A549 (cell line): Measurements from ENCODE around the gene OLIG2. TPM values are rescaled to one million over a fixed set of nuclear protein-coding genes. Genes with fewer than 3 reads are reported as not detected.

Source experiments
- ATAC-seq, 2 experiments: fragments of 200-7000 bp in 1 of 2; fragments of >200 bp in 1 of 2; cut with Nextera tagmentation in 1 of 2; cut with Tn5 transposase in 1 of 2; 3 replicates each; pipeline versions ENCODE4 v1.8.0 to v1.9.1; 2018 to 2020; ENCODE audit warnings: mild to moderate bottlenecking in 1 of 2, moderate library complexity in 1 of 2
- CTCF ChIA-PET: fragments of 300-600 bp; sonication (Branson Sonifier 250); formaldehyde crosslinking; extraction: SDS; loops from one replicate; lab custom pipeline; 2021; ENCODE audit warnings: antibody characterized with exemption, inconsistent platforms; lab: Yijun Ruan, JAX
- POLR2A ChIA-PET: fragments of 350-600 bp; formaldehyde crosslinking; extraction: SDS; loops from one replicate; lab custom pipeline; 2021; ENCODE audit warnings: antibody characterized with exemption, inconsistent platforms; lab: Yijun Ruan, JAX
- DNase-seq, 2 experiments: peaks; one replicate each; pipeline versions ENCODE4 v3.0.0 to v3.0.0-alpha.2; 2011 to 2016; ENCODE audit warnings: low read depth in 1 of 2, low spot score in 1 of 2
- FAIRE-seq: peaks from 2 replicates; lab custom pipeline; 2011; peaks lifted over from hg19 to GRCh38; lab: Jason Lieb, UNC
- H3K27ac ChIP-seq, 2 experiments: fragments of >200 bp; sonication (Bioruptor Twin); formaldehyde crosslinking; 3 replicates each; pipeline ENCODE4 v1.5.1; 2016 to 2017
- H3K4me1 ChIP-seq: fragments of >200 bp; sonication (Bioruptor Twin); formaldehyde crosslinking; 3 replicates; pipeline ENCODE4 v1.6.1; 2016
- H3K4me2 ChIP-seq: fragments of >200 bp; sonication (Bioruptor Twin); formaldehyde crosslinking; 3 replicates; pipeline ENCODE4 v1.6.1; 2016
- H3K4me3 ChIP-seq: fragments of >200 bp; sonication (Bioruptor Twin); formaldehyde crosslinking; 3 replicates; pipeline ENCODE4 v1.5.1; 2016
- H3K9me3 ChIP-seq: fragments of >200 bp; sonication (Bioruptor Twin); formaldehyde crosslinking; 3 replicates; pipeline ENCODE4 v1.6.1; 2016
- BHLHE40 ChIP-seq: IDR thresholded peaks from 2 replicates; pipeline ENCODE4 v1.6.1; 2012; ENCODE audit warnings: low read depth, low read length, inconsistent platforms
- CBX2 ChIP-seq: fragments of 200-600 bp; sonication (generic); IDR thresholded peaks from 2 replicates; pipeline ENCODE4 v1.6.1; 2016; ENCODE audit warnings: low read depth, mild to moderate bottlenecking, borderline replicate concordance
- CEBPB ChIP-seq, 2 experiments: fragments of >200 bp in 1 of 2; sonication (Bioruptor Twin) in 1 of 2; formaldehyde crosslinking in 1 of 2; IDR thresholded peaks; 2 replicates each; pipeline ENCODE4 v1.6.1; 2012 to 2016
- CHD2 ChIP-seq: fragments of 150-350 bp; IDR thresholded peaks from 2 replicates; pipeline ENCODE4 v1.6.1; 2014; ENCODE audit warnings: low read length; ENCODE audit not compliant: partially characterized antibody
- CHD4 ChIP-seq: fragments of 200-600 bp; sonication (generic); IDR thresholded peaks from 2 replicates; pipeline ENCODE4 v1.6.1; 2016; ENCODE audit warnings: antibody characterized with exemption, mild to moderate bottlenecking, borderline replicate concordance
- CTCF ChIP-seq: fragments of >200 bp; sonication (Bioruptor Twin); formaldehyde crosslinking; IDR thresholded peaks from 3 replicates; pipeline ENCODE4 v1.5.1; 2016
- EHF ChIP-seq: fragments of 250-450 bp; sonication (Bioruptor Pico); IDR thresholded peaks from 2 replicates; pipeline ENCODE4 v1.5.0; 2020; ENCODE audit warnings: mild to moderate bottlenecking
- EHMT2 ChIP-seq: fragments of 200-600 bp; sonication (generic); IDR thresholded peaks from 2 replicates; pipeline ENCODE4 v1.6.1; 2016; ENCODE audit warnings: antibody characterized with exemption, low read depth, mild to moderate bottlenecking, moderate library complexity
- ELK1 ChIP-seq: fragments of 150-350 bp; IDR thresholded peaks from 2 replicates; pipeline ENCODE4 v1.6.1; 2014; ENCODE audit warnings: low read depth, mild to moderate bottlenecking, low read length
- HDAC2 ChIP-seq: fragments of 200-600 bp; sonication (generic); IDR thresholded peaks from 2 replicates; pipeline ENCODE4 v1.6.1; 2016
- HOXB13 ChIP-seq: fragments of 250-450 bp; sonication (Bioruptor Pico); IDR thresholded peaks from 2 replicates; pipeline ENCODE4 v1.5.0; 2020; ENCODE audit warnings: low read depth, mild to moderate bottlenecking, moderate library complexity
- HOXB5 ChIP-seq: fragments of 250-450 bp; sonication (Bioruptor Pico); IDR thresholded peaks from 2 replicates; pipeline ENCODE4 v1.5.0; 2020; ENCODE audit warnings: mild to moderate bottlenecking, moderate library complexity
- JUN ChIP-seq, 2 experiments: fragments of >200 bp; sonication (Bioruptor Twin); formaldehyde crosslinking; IDR thresholded peaks; 2 replicates in 1 of 2; 3 replicates in 1 of 2; pipeline ENCODE4 v1.6.1; 2016 to 2017
- KDM1A ChIP-seq: fragments of 200-600 bp; sonication (generic); IDR thresholded peaks from 2 replicates; pipeline ENCODE4 v1.6.1; 2016; ENCODE audit warnings: low read depth, mild to moderate bottlenecking
- MYC ChIP-seq: IDR thresholded peaks from 2 replicates; pipeline ENCODE4 v1.6.1; 2012; ENCODE audit warnings: mild to moderate bottlenecking, inconsistent platforms, low read length, improper control_type of control experiment, borderline replicate concordance
- NPAS2 ChIP-seq: fragments of 250-450 bp; sonication (Bioruptor Pico); IDR thresholded peaks from 2 replicates; pipeline ENCODE4 v1.8.0; 2022; ENCODE audit warnings: mild to moderate bottlenecking, moderate library complexity, borderline replicate concordance
- POLR2A ChIP-seq: IDR thresholded peaks from 2 replicates; pipeline ENCODE4 v1.6.1; 2012; ENCODE audit warnings: mild to moderate bottlenecking, low read length
- POLR2AphosphoS2 ChIP-seq: conservative IDR thresholded peaks from 2 replicates; pipeline ENCODE4 v1.6.1; 2012; ENCODE audit warnings: low read length, improper control_type of control experiment, inconsistent platforms
- RFX5 ChIP-seq: fragments of 450-650 bp; IDR thresholded peaks from 2 replicates; pipeline ENCODE4 v1.7.1; 2014; ENCODE audit warnings: antibody characterized with exemption, mild to moderate bottlenecking, moderate library complexity
- SMC3 ChIP-seq: fragments of >200 bp; sonication (Bioruptor Twin); formaldehyde crosslinking; IDR thresholded peaks from 3 replicates; pipeline ENCODE4 v1.6.1; 2018; ENCODE audit warnings: inconsistent platforms
- SREBF2 ChIP-seq: fragments of 450-650 bp; IDR thresholded peaks from 2 replicates; pipeline ENCODE4 v1.6.1; 2014; ENCODE audit warnings: mild to moderate bottlenecking, moderate library complexity
- ZFP36 ChIP-seq: fragments of 450-650 bp; IDR thresholded peaks from 2 replicates; pipeline ENCODE4 v1.6.1; 2014; ENCODE audit warnings: borderline replicate concordance; ENCODE audit not compliant: partially characterized antibody
- ZNF302 ChIP-seq: fragments of 250-450 bp; sonication (Bioruptor Pico); IDR thresholded peaks from 2 replicates; pipeline ENCODE4 v1.9.0; 2021; ENCODE audit warnings: inconsistent platforms, mild to moderate bottlenecking, moderate library complexity
- WGBS: methylation state at CpG from one replicate; pipeline ENCODE4 v1.1.6; 2017; ENCODE audit errors: missing lambda C conversion rate; 5-methylcytosine and 5-hydroxymethylcytosine counted together
- polyA plus RNA-seq, 4 experiments: library from polyadenylated mRNA; depleted of rRNA in 3 of 4; stranded (reverse); fragments of >200 nt; fragmentation: RNase III in 1 of 4; extraction: RNeasy Plus Mini Kit Qiagen cat#74134 plus additional on column Dnase treatment in 1 of 4; gene quantifications; 2 replicates in 3 of 4; 3 replicates in 1 of 4; pipeline ENCODE4 v1.2.3, GENCODE V29; 2011 to 2017
- TF ChIP-seq, protein P1 (sequence below): fragments of 250-450 bp; sonication (Bioruptor Pico); IDR thresholded peaks from 2 replicates; pipeline ENCODE4 v1.5.0; 2020; ENCODE audit warnings: low read depth, mild to moderate bottlenecking, moderate library complexity
- TF ChIP-seq, protein P2 (sequence below): fragments of 450-650 bp; IDR thresholded peaks from 2 replicates; pipeline ENCODE4 v1.6.1; 2014; ENCODE audit warnings: antibody characterized with exemption

OLIG2 gene
- polyA plus RNA-seq, 2 of the 4 experiments (the other 2 are of a cell fraction), result not detected

- ChIA-PET POLR2A (no interaction called here), CTCF (no interaction called here)
- Histone ChIP-seq H3K9me3 (no peaks in the 10 kb centered on the region), H3K4me1 (peaks cover 10% of the 10 kb centered on the region; the same call in 2 of the 3 replicates), H3K4me3 (no peak overlapping the region), H3K27ac (no peak overlapping the region), H3K4me2 (no peak overlapping the region)
- FAIRE-seq, result no peak
- 27% methylated on average over 8 of the region's 8 CpGs for WGBS
- no peak for ATAC-seq
- no peak for DNase-seq
- TF ChIP-seq CHD4 (no peak), ZNF302 (no peak), JUN (IDR thresholded peaks at IDR 0.05) (no peak), KDM1A (no peak), CHD2 (no peak), HOXB5 (CRISPR knock-in tag) (no peak), BHLHE40 (no peak), POLR2AphosphoS2 (no peak), EHF (CRISPR knock-in tag) (no peak), EHMT2 (no peak)
- TF ChIP-seq, protein P1, sequence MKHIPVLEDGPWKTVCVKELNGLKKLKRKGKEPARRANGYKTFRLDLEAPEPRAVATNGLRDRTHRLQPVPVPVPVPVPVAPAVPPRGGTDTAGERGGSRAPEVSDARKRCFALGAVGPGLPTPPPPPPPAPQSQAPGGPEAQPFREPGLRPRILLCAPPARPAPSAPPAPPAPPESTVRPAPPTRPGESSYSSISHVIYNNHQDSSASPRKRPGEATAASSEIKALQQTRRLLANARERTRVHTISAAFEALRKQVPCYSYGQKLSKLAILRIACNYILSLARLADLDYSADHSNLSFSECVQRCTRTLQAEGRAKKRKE (CRISPR knock-in tag), result no peak
- TF ChIP-seq, protein P2, sequence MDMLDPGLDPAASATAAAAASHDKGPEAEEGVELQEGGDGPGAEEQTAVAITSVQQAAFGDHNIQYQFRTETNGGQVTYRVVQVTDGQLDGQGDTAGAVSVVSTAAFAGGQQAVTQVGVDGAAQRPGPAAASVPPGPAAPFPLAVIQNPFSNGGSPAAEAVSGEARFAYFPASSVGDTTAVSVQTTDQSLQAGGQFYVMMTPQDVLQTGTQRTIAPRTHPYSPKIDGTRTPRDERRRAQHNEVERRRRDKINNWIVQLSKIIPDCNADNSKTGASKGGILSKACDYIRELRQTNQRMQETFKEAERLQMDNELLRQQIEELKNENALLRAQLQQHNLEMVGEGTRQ, result no peak
- TF ChIP-seq, all 56 proteins: peak for 0
Measured at GRCh38 chr21:33046455-33046854, 20.7 kb downstream of the OLIG2 start.

DNA sequence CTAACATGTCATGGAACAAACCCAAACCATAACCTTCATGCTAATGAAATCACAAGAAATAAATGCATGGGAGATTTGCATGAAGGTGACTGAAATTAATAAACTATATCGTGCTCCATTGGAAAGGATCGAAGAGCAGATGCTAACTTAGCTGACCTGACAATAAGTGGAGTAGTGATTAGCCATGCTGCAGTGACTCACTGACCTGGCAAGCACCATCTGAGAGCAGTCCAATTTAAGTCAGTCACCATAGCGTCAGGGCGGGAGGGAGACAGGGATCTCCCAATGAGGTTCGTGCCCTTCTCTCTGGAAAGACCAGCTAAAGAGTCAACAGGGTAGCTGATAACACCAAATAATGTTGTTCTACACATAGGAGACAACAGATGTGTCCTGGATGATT is 21.5 kb downstream of the OLIG2 start:
- 30% methylated on average over 5 of the region's 5 CpGs for WGBS
- peaks cover 9% of the 10 kb centered on the region; the same call in 2 of the 3 replicates for H3K4me1 ChIP-seq
- ATAC-seq (no peak), DNase-seq (no peak), FAIRE-seq (no peak)
- H3K4me2 ChIP-seq, result no peak overlapping the region
- no peak overlapping the region for H3K27ac ChIP-seq
- H3K9me3 ChIP-seq, result no peaks in the 10 kb centered on the region
- POLR2A ChIA-PET, result no interaction called here
- no peak overlapping the region for H3K4me3 ChIP-seq
- TF ChIP-seq CHD2, result no peak
- no peak for TF ChIP-seq CEBPB (IDR thresholded peaks at IDR 0.05)
- TF ChIP-seq SMC3, result no peak
- TF ChIP-seq NPAS2 (CRISPR knock-in tag), result no peak
- TF ChIP-seq HDAC2, result no peak
- no peak for TF ChIP-seq CBX2
- no peak for TF ChIP-seq HOXB13 (CRISPR knock-in tag)
- no peak for TF ChIP-seq CTCF
- no peak for TF ChIP-seq ZFP36
- TF ChIP-seq HOXB5 (CRISPR knock-in tag), result no peak
- TF ChIP-seq RFX5, result no peak
- no peak for TF ChIP-seq MYC
- CTCF ChIA-PET, result no interaction called here

DNA sequence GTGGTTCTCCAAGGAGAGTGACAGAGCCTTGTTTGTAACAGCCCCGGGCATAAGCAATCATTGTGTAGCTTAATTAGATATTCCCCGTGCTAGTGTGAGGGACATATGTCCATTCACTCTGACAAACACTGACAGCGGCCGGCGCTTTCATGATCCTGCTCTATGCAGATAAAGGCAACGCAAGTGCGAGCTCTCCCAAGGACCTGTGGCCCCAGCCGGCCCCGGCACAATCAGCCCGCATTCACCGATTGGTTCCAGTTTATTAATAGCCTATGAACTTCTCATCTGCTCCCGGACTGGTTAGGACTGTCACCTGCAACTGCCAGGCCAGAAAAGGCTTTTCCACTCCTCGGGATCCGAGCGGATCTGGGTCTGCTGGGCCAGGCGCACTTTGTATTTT is 26.2 kb downstream of the OLIG2 start:
- H3K4me1 ChIP-seq, result no peaks in the 10 kb centered on the region
- no peak overlapping the region for H3K27ac ChIP-seq
- FAIRE-seq, result no peak
- no peak overlapping the region for H3K4me2 ChIP-seq
- no peak for ATAC-seq
- ChIA-PET POLR2A (no interaction called here), CTCF (interaction anchor here (1.1 to 1.3 kb wide), 2 partner anchors 10 to 75 kb away, joined by 3 read pairs; no protein-coding TSS in a partner anchor)
- TF ChIP-seq SREBF2, result no peak
- no peak for TF ChIP-seq HOXB13 (CRISPR knock-in tag)
- TF ChIP-seq CEBPB (IDR thresholded peaks at IDR 0.05), result no peak
- no peak for TF ChIP-seq POLR2A
- no peak for TF ChIP-seq ELK1
- TF ChIP-seq ZFP36, result no peak
- H3K4me3 ChIP-seq, result no peak overlapping the region
- 65% methylated on average over 16 of the region's 16 CpGs for WGBS
- no peaks in the 10 kb centered on the region for H3K9me3 ChIP-seq
- no peak for DNase-seq
